ENCODE results near the gene GATA6.

GATA6 gene

DNA sequence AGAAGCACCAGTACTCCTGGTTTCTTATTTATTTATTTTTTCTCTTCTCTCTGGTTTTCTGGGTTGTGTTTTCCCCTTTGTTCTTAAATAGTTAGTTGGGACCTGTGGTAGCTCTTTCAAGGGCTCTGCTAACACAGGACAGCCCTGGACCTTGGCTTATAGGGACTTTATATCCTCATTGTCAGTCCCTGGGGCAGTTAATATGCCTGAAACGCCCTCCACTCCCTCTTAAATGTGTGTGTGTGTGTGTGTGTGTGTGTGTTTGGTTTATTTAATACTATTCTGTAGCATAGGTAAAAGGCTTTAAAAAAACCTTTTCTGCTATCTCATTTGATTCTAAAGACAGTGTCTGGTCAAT, 54.6 kb downstream of the GATA6 start (continued):
- TF ChIP-seq YY1 (tag by site-specific recombination; IDR thresholded peaks at IDR 0.05) (no peak), ZNF701 (tag by site-specific recombination; IDR thresholded peaks at IDR 0.05) (no peak), ZNF610 (tag by site-specific recombination; IDR thresholded peaks at IDR 0.05; ENCODE audit: borderline replicate concordance) (no peak), OSR2 (tag by site-specific recombination; IDR thresholded peaks at IDR 0.05) (0 out of 2 replicates have a peak, but pooled peaks have one; percentile 5), GLI2 (tag by site-specific recombination; IDR thresholded peaks at IDR 0.05; ENCODE audit: borderline replicate concordance, low read depth) (no peak), ZNF521 (tag by site-specific recombination; IDR thresholded peaks at IDR 0.05) (no peak), WT1 (tag by site-specific recombination; IDR thresholded peaks at IDR 0.05) (0 out of 2 replicates have a peak, but pooled peaks have one; percentile 40), ZBTB48 (tag by site-specific recombination; IDR thresholded peaks at IDR 0.05) (0 out of 2 replicates have a peak, but pooled peaks have one; percentile 24), ZNF473 (tag by site-specific recombination; IDR thresholded peaks at IDR 0.05) (no peak), ZSCAN23 (tag by site-specific recombination; IDR thresholded peaks at IDR 0.05) (no peak), ZNF311 (tag by site-specific recombination; IDR thresholded peaks at IDR 0.05; ENCODE audit: borderline replicate concordance) (no peak), ZNF776 (tag by site-specific recombination; IDR thresholded peaks at IDR 0.05; ENCODE audit: borderline replicate concordance) (no peak), ZBTB1 (tag by site-specific recombination; IDR thresholded peaks at IDR 0.05) (no peak), ZNF394 (tag by site-specific recombination; IDR thresholded peaks at IDR 0.05; ENCODE audit: borderline replicate concordance) (no peak), ZNF132 (tag by site-specific recombination; IDR thresholded peaks at IDR 0.05; ENCODE audit: borderline replicate concordance) (no peak), ZNF837 (tag by site-specific recombination; IDR thresholded peaks at IDR 0.05) (no peak), ZNF335 (tag by site-specific recombination; conservative IDR thresholded peaks at IDR 0.05) (peak; percentile 80), ZFHX2 (tag by site-specific recombination; conservative IDR thresholded peaks at IDR 0.05) (peak; percentile 48), HOXD13 (CRISPR knock-in tag; IDR thresholded peaks at IDR 0.05; ENCODE audit: borderline replicate concordance) (no peak)
- TF ChIP-seq, protein P1, sequence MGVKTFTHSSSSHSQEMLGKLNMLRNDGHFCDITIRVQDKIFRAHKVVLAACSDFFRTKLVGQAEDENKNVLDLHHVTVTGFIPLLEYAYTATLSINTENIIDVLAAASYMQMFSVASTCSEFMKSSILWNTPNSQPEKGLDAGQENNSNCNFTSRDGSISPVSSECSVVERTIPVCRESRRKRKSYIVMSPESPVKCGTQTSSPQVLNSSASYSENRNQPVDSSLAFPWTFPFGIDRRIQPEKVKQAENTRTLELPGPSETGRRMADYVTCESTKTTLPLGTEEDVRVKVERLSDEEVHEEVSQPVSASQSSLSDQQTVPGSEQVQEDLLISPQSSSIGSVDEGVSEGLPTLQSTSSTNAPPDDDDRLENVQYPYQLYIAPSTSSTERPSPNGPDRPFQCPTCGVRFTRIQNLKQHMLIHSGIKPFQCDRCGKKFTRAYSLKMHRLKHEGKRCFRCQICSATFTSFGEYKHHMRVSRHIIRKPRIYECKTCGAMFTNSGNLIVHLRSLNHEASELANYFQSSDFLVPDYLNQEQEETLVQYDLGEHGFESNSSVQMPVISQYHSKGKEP (tag by site-specific recombination; IDR thresholded peaks at IDR 0.05) = no peak
- TF ChIP-seq, protein P2, sequence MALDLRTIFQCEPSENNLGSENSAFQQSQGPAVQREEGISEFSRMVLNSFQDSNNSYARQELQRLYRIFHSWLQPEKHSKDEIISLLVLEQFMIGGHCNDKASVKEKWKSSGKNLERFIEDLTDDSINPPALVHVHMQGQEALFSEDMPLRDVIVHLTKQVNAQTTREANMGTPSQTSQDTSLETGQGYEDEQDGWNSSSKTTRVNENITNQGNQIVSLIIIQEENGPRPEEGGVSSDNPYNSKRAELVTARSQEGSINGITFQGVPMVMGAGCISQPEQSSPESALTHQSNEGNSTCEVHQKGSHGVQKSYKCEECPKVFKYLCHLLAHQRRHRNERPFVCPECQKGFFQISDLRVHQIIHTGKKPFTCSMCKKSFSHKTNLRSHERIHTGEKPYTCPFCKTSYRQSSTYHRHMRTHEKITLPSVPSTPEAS (tag by site-specific recombination; IDR thresholded peaks at IDR 0.05) = peak; percentile 54; the same call in 1 of the 2 replicates
- TF ChIP-seq, protein P3, sequence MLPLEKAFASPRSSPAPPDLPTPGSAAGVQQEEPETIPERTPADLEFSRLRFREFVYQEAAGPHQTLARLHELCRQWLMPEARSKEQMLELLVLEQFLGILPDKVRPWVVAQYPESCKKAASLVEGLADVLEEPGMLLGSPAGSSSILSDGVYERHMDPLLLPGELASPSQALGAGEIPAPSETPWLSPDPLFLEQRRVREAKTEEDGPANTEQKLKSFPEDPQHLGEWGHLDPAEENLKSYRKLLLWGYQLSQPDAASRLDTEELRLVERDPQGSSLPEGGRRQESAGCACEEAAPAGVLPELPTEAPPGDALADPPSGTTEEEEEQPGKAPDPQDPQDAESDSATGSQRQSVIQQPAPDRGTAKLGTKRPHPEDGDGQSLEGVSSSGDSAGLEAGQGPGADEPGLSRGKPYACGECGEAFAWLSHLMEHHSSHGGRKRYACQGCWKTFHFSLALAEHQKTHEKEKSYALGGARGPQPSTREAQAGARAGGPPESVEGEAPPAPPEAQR (tag by site-specific recombination; IDR thresholded peaks at IDR 0.05) = no peak
- TF ChIP-seq, protein P4, sequence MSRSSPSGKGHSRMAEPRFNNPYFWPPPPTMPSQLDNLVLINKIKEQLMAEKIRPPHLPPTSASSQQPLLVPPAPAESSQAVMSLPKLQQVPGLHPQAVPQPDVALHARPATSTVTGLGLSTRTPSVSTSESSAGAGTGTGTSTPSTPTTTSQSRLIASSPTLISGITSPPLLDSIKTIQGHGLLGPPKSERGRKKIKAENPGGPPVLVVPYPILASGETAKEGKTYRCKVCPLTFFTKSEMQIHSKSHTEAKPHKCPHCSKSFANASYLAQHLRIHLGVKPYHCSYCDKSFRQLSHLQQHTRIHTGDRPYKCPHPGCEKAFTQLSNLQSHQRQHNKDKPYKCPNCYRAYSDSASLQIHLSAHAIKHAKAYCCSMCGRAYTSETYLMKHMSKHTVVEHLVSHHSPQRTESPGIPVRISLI (tag by site-specific recombination; IDR thresholded peaks at IDR 0.05) = no peak
- TF ChIP-seq, protein P5, sequence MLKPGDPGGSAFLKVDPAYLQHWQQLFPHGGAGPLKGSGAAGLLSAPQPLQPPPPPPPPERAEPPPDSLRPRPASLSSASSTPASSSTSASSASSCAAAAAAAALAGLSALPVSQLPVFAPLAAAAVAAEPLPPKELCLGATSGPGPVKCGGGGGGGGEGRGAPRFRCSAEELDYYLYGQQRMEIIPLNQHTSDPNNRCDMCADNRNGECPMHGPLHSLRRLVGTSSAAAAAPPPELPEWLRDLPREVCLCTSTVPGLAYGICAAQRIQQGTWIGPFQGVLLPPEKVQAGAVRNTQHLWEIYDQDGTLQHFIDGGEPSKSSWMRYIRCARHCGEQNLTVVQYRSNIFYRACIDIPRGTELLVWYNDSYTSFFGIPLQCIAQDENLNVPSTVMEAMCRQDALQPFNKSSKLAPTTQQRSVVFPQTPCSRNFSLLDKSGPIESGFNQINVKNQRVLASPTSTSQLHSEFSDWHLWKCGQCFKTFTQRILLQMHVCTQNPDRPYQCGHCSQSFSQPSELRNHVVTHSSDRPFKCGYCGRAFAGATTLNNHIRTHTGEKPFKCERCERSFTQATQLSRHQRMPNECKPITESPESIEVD (tag by site-specific recombination; IDR thresholded peaks at IDR 0.05) = no peak
- TF ChIP-seq, protein P6, sequence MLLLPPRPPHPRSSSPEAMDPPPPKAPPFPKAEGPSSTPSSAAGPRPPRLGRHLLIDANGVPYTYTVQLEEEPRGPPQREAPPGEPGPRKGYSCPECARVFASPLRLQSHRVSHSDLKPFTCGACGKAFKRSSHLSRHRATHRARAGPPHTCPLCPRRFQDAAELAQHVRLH (tag by site-specific recombination; IDR thresholded peaks at IDR 0.05) = no peak
- TF ChIP-seq, protein P7, sequence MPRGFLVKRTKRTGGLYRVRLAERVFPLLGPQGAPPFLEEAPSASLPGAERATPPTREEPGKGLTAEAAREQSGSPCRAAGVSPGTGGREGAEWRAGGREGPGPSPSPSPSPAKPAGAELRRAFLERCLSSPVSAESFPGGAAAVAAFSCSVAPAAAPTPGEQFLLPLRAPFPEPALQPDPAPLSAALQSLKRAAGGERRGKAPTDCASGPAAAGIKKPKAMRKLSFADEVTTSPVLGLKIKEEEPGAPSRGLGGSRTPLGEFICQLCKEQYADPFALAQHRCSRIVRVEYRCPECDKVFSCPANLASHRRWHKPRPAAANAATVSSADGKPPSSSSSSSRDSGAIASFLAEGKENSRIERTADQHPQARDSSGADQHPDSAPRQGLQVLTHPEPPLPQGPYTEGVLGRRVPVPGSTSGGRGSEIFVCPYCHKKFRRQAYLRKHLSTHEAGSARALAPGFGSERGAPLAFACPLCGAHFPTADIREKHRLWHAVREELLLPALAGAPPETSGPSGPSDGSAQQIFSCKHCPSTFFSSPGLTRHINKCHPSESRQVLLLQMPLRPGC (tag by site-specific recombination; IDR thresholded peaks at IDR 0.05) = no peak
- TF ChIP-seq, protein P8, sequence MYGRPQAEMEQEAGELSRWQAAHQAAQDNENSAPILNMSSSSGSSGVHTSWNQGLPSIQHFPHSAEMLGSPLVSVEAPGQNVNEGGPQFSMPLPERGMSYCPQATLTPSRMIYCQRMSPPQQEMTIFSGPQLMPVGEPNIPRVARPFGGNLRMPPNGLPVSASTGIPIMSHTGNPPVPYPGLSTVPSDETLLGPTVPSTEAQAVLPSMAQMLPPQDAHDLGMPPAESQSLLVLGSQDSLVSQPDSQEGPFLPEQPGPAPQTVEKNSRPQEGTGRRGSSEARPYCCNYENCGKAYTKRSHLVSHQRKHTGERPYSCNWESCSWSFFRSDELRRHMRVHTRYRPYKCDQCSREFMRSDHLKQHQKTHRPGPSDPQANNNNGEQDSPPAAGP (tag by site-specific recombination; IDR thresholded peaks at IDR 0.05) = 0 out of 2 replicates have a peak, but pooled peaks have one; percentile 37
- TF ChIP-seq, protein P9, sequence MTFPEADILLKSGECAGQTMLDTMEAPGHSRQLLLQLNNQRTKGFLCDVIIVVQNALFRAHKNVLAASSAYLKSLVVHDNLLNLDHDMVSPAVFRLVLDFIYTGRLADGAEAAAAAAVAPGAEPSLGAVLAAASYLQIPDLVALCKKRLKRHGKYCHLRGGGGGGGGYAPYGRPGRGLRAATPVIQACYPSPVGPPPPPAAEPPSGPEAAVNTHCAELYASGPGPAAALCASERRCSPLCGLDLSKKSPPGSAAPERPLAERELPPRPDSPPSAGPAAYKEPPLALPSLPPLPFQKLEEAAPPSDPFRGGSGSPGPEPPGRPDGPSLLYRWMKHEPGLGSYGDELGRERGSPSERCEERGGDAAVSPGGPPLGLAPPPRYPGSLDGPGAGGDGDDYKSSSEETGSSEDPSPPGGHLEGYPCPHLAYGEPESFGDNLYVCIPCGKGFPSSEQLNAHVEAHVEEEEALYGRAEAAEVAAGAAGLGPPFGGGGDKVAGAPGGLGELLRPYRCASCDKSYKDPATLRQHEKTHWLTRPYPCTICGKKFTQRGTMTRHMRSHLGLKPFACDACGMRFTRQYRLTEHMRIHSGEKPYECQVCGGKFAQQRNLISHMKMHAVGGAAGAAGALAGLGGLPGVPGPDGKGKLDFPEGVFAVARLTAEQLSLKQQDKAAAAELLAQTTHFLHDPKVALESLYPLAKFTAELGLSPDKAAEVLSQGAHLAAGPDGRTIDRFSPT (tag by site-specific recombination; IDR thresholded peaks at IDR 0.05) = no peak

All from HEK293 (cell line).